Measurements from ENCODE around the gene MYLK4.

DNA sequence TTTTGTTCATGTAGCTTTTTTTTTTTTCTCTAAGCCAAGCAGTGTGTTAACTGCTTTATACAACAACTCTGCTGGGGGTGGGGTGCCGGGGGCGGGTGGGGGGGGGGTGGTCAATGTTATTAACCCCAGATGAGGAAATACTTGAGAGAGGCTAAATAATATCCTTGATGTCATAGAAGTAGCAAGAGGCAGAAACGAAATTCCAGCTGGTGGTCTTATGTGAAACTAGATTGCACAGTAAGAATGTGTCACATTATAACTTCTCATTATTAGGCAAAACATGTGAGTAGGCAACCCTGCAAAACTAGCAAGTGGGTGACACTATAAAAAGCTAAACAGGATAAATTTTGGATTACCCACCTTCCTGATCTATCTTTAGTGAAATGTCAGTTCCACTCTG lies 12.8 kb downstream of the MYLK4 start:
- TF ChIP-seq, protein P1, sequence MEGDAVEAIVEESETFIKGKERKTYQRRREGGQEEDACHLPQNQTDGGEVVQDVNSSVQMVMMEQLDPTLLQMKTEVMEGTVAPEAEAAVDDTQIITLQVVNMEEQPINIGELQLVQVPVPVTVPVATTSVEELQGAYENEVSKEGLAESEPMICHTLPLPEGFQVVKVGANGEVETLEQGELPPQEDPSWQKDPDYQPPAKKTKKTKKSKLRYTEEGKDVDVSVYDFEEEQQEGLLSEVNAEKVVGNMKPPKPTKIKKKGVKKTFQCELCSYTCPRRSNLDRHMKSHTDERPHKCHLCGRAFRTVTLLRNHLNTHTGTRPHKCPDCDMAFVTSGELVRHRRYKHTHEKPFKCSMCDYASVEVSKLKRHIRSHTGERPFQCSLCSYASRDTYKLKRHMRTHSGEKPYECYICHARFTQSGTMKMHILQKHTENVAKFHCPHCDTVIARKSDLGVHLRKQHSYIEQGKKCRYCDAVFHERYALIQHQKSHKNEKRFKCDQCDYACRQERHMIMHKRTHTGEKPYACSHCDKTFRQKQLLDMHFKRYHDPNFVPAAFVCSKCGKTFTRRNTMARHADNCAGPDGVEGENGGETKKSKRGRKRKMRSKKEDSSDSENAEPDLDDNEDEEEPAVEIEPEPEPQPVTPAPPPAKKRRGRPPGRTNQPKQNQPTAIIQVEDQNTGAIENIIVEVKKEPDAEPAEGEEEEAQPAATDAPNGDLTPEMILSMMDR (conservative IDR thresholded peaks at IDR 0.05; ENCODE audit: low read length) = no peak
- TF ChIP-seq EZH2phosphoT487 (IDR thresholded peaks at IDR 0.05; ENCODE audit: borderline replicate concordance) = no peak

All from Loucy (cell line).